ENCODE data around the gene HIPK1.
"Not testable (repeated sequence)": the region's sequence is repeated elsewhere in the genome, so short reads cannot be mapped to it uniquely, and the experiment has no call there.

Gene HIPK1

GRCh38 chr1:114010433-114011184, 81.5 kb downstream of the HIPK1 start:
- TF ChIP-seq CTCF (IDR thresholded peaks at IDR 0.05; ENCODE audit: insufficient read depth, low read length) (no peak), POLR2AphosphoS5 (IDR thresholded peaks at IDR 0.05; ENCODE audit: low read depth) (no peak)
- no peaks in the 10 kb centered on the region for H3K27me3 ChIP-seq (ENCODE audit: insufficient read depth, poor library complexity, severe bottlenecking)
- DNase-seq (ENCODE audit: low read depth in 1 of 2, low spot score in 1 of 2), result no peak

GRCh38 chr1:114011796-114012195, 82.7 kb downstream of the HIPK1 start:
- no peak for DNase-seq (ENCODE audit: low read depth in 1 of 2, low spot score in 1 of 2)
- no peaks in the 10 kb centered on the region for H3K27me3 ChIP-seq (ENCODE audit: insufficient read depth, poor library complexity, severe bottlenecking)
- TF ChIP-seq GABPA (IDR thresholded peaks at IDR 0.05; ENCODE audit: low read depth), result no peak
- TF ChIP-seq POLR2AphosphoS5 (IDR thresholded peaks at IDR 0.05; ENCODE audit: low read depth), result no peak
- TF ChIP-seq REST (IDR thresholded peaks at IDR 0.05; ENCODE audit: insufficient replicate concordance, low read depth), result no peak
- no peak for TF ChIP-seq CTCF (IDR thresholded peaks at IDR 0.05; ENCODE audit: insufficient read depth, low read length)
- TF ChIP-seq SPI1 (IDR thresholded peaks at IDR 0.05; ENCODE audit: borderline replicate concordance, low read depth), result no peak
- H3K4me3 ChIP-seq (replicated peaks; ENCODE audit: insufficient read depth, low read length), result no peak overlapping the region
- H3K27ac ChIP-seq (replicated peaks), result no peak overlapping the region

More at GRCh38 chr1:114010433-114011184, 81.5 kb downstream of the HIPK1 start:
- Histone ChIP-seq H3K27ac (replicated peaks) (no peak overlapping the region), H3K4me3 (replicated peaks; ENCODE audit: insufficient read depth, low read length) (no peak overlapping the region)

- Histone ChIP-seq H3K27me3 (ENCODE audit: insufficient read depth, poor library complexity, severe bottlenecking) (no peaks in the 10 kb centered on the region), H3K4me3 (replicated peaks; ENCODE audit: insufficient read depth, low read length) (no peak overlapping the region), H3K27ac (replicated peaks) (no peak overlapping the region)
- no peak for DNase-seq (ENCODE audit: low read depth in 1 of 2, low spot score in 1 of 2)
- no peak for TF ChIP-seq GABPA (IDR thresholded peaks at IDR 0.05; ENCODE audit: low read depth)
- no peak for TF ChIP-seq POLR2AphosphoS5 (IDR thresholded peaks at IDR 0.05; ENCODE audit: low read depth)
These were observed 86.0 kb downstream of the HIPK1 start for GRCh38 chr1:114015075-114015474.

GRCh38 chr1:114019724-114020123, 90.6 kb downstream of the HIPK1 start:
- not testable (repeated sequence) for H3K27ac ChIP-seq (replicated peaks); DNase-seq (ENCODE audit: low read depth in 1 of 2, low spot score in 1 of 2); H3K27me3 ChIP-seq (ENCODE audit: insufficient read depth, poor library complexity, severe bottlenecking); H3K4me3 ChIP-seq (replicated peaks; ENCODE audit: insufficient read depth, low read length)

- no peak for DNase-seq (ENCODE audit: low read depth in 1 of 2, low spot score in 1 of 2)
- no peak overlapping the region for H3K27ac ChIP-seq (replicated peaks)
- no peak overlapping the region for H3K4me3 ChIP-seq (replicated peaks; ENCODE audit: insufficient read depth, low read length)
- TF ChIP-seq SPI1 (IDR thresholded peaks at IDR 0.05; ENCODE audit: borderline replicate concordance, low read depth) (no peak), GABPA (IDR thresholded peaks at IDR 0.05; ENCODE audit: low read depth) (no peak), POLR2AphosphoS5 (IDR thresholded peaks at IDR 0.05; ENCODE audit: low read depth) (no peak), CTCF (IDR thresholded peaks at IDR 0.05; ENCODE audit: insufficient read depth, low read length) (no peak), REST (IDR thresholded peaks at IDR 0.05; ENCODE audit: insufficient replicate concordance, low read depth) (no peak)
- H3K27me3 ChIP-seq (ENCODE audit: insufficient read depth, poor library complexity, severe bottlenecking), result no peaks in the 10 kb centered on the region
These were observed 92.6 kb downstream of the HIPK1 start for GRCh38 chr1:114021665-114022099.

All from HL-60 (cell line).